Activated T-cell treated with anti-CD3 and anti-CD28 coated beads for 48 hours (primary cell): ENCODE results near the gene CMSS1.

Experiments used
- DNase-seq: peaks from one replicate; pipeline ENCODE4 v3.0.0-alpha.2; 2020; ENCODE audit warnings: low read depth

Gene CMSS1

GRCh38 chr3:99903869-99904268, 86.2 kb downstream of the CMSS1 start:
- DNase-seq: no peak

GRCh38 chr3:99907959-99908544, 90.4 kb downstream of the CMSS1 start:
- no peak for DNase-seq

GRCh38 chr3:99909714-99910495, 92.2 kb downstream of the CMSS1 start:
- no peak for DNase-seq

DNA sequence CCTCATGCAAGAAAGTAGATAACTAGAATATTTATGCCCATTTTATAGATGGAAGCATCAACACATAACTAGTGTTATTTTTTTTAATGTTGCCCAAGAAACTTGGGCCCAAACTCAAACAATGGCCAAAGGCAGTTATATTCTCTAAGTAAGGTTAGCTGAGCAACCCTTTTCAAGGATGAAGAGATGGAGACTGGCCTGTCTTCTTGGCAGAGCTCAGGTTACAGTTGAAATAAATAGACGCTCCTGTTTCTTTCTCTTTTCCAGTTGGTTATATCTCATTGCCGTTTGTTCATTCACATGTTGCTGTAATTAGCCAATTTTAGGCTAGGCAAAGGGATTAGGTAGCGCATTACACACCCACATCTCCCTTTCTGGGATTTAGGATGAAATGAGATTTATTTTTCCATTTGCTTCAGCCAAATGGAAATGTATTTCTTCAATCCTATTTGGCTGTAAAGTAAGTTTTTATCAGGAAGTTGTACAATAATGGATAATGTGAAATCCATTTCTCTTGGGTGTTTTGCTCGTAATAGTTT, 93.2 kb downstream of the CMSS1 start:
- no peak for DNase-seq

- no peak for DNase-seq
Measured at GRCh38 chr3:99911433-99911832, 93.8 kb downstream of the CMSS1 start.

DNA sequence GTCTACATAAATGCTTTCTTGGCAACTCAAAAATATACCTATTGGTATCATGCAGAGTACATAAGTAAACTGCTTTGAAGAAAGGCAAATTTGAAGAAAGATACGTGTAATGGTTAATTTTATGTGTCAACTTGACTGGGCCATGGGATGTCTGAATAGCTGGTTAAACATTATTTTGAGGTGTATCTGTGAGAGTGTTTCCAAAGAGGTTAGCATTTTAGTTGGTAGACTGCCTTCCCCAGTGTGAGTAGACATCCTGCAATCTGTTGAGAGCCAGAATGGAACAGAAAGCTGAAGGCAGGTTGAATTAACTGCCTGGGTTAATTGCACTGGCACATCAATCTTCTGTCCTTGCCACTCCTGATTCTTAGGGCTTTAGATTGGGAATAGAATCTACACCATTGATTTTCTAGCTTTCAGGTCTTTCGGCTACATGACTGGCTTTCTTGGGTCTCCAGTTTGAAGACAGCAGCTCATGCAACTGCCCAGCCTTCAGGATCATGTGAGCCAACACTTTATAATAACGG, 98.3 kb downstream of the CMSS1 start:
- no peak for DNase-seq

DNA sequence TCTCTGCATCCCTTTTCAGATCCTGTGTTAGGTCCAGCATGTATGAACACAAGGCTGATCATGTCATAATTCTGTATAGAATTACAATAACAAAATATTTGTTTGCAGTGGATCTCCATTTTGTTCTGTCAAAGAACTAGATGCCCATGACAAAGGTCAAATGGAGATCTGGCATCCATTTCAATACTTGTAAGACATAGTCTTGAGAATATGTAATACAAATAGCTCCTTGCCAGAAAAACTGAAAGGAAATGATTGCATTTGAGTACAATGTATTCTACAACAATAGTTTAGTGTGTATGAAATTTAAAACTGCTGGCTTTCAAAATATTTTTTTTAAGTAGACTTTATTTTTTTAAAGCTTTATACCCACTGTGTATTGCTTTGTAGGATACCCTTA, 101.1 kb downstream of the CMSS1 start:
- DNase-seq: no peak

- no peak for DNase-seq
Measured at GRCh38 chr3:99919694-99920093, 102.0 kb downstream of the CMSS1 start.

- DNase-seq: no peak
Measured at GRCh38 chr3:99920481-99921376, 103.1 kb downstream of the CMSS1 start.

DNA sequence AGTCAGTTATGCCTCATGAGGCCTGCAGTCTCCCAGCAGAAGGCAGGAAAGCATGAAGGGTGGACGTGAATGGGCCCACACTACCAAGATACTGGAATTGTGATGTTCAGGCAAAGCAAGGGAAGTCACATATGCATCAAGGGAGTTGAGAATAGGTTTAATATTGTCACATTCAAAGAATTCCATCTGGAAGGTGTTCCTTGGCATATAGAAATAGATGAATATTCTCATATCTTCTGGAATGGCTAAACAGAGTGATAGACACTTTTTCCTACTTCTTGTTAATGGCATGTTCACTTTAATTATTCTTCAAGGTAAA, 103.7 kb downstream of the CMSS1 start:
- DNase-seq: no peak

- DNase-seq: no peak
Measured at GRCh38 chr3:99921986-99922385, 104.3 kb downstream of the CMSS1 start.

DNA sequence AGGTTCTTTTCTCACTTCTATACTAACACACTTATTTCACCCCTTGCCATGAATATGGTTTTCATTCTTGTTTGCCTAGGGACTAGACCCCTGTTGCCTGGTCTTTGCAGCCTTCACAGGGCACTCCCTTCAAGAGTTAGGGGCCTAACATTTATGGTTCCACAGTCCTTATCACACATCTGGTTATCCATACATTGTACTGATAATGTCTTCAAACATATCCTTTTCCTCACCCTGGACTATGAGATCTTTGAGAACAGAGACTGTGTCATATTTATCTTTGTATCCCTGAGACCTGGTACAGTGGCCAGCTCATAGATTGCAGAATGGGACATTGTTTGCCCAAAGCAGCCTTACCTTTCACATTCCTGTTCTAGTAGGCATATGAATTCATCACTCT, 106.2 kb downstream of the CMSS1 start:
- no peak for DNase-seq

- no peak for DNase-seq
Measured at GRCh38 chr3:99925584-99926230, 108.0 kb downstream of the CMSS1 start.

DNA sequence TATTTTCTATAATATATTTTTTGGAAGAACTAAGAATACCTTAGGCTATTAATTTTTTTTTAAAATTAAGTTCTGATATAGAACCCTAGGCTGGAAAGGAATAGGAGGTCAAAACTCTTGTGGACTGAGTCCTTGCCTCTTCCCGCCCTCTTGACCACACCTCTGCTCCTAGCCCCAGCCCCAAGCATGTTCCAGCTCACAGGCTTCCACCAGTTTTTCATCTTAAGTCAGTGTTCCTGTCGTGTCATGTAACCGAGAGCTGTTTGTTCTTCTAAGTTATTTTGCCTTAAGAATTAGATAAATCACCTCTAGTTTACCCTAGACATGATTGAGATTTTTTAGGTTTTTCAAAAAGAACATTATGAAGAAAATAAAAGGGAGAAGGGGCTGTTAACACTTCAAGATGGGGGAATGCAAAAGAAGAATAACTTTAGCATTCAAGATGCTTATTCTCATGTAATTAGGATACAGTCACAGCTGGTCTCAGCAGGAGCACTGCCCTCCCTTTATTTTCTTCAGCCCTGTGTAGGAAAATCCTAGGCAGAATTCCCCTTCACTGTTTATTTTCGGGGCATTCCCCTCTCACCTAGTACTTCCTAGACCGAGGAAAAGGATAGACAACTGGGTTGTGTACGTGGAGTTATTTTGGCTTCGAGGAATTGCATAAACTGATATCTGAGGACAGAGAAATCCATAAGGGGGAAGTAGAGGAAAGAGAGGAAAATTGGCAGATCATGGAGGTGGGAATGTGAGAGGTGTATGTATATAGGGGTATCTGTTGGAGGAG, 110.2 kb downstream of the CMSS1 start:
- DNase-seq: no peak

GRCh38 chr3:99928771-99929744, 111.4 kb downstream of the CMSS1 start:
- no peak for DNase-seq

DNA sequence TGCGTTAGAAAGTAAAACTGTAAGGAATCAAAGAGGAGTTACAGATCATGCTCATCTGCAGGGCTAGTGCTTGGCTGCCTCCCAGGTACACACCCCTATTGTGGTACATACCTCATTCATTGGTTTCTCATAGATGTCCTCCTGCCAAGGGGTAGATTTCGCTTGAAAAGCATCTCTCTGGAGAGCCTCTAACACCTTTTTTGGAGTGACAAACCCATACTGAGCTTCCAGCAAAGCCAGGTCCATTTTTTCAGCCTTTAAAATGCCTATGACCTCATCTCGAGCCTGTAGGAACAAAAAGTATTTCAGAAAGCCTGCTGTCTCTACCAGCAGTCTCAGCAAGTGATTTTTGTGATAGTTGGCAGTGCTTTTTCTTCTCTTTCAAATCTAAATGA, 112.1 kb downstream of the CMSS1 start:
- DNase-seq: no peak

DNA sequence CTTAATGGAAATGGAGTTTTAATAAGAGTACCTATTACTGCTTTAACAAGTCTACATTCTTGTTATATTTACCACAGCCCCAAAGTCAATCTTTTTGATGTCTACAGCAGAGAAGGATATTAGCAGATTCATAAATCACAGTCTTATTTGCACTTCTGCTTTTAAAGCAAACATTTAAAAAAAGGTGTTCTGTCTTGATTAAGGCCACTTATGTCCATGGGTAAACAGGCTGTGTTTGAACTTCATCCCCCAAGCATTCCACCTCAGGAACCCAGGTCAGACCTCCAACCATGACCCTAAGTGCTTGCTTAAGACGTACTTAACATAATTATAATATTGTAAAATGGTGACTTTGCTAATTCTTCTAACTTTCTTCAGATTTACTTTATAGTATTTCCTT, 113.4 kb downstream of the CMSS1 start:
- DNase-seq: no peak

DNA sequence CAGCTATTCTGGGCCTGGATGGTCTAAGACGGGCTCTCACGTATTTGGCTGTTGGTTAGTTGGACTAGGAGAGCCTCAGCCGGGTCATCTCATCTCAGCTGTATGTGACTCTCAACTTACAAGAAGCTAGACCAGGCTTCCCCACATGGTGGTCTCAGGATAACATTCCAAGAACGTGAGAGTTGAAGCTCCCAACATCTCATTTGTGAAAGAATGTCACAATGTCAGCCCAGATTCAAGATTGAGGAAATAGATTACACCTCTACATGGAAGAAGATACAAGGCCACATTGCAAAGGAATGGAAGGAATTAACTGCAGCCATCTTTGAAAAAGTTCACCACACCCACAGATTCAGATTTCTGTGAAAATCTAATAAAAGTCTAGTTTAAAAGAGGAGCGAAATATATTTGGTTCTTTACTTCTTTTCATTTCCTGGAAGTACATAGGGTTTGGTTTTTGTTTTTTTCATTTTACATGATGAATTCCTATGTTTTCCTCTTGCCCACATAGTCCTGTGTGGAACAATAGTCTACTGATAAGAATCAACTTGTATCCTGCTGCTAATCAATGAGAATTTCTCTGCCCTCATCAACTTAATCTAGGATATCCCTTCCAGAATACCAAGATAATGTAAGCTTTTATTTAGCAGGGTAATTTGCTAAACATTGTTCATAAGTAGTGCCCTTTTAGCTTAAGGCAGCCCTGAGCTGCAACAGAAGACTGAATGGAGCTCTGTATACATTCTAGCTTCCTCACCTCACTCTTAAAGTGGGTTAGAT, 116.5 kb downstream of the CMSS1 start:
- no peak for DNase-seq
